GM12872 (cell line): ENCODE results near the gene EXT2.

Experiments used
- TF ChIP-seq, protein P1 (sequence below): IDR thresholded peaks from 3 replicates; pipeline ENCODE4 v1.5.1; 2011; ENCODE audit warnings: low read depth, mild to moderate bottlenecking, low read length, moderate library complexity; ENCODE audit not compliant: insufficient read depth

The EXT2 gene

DNA sequence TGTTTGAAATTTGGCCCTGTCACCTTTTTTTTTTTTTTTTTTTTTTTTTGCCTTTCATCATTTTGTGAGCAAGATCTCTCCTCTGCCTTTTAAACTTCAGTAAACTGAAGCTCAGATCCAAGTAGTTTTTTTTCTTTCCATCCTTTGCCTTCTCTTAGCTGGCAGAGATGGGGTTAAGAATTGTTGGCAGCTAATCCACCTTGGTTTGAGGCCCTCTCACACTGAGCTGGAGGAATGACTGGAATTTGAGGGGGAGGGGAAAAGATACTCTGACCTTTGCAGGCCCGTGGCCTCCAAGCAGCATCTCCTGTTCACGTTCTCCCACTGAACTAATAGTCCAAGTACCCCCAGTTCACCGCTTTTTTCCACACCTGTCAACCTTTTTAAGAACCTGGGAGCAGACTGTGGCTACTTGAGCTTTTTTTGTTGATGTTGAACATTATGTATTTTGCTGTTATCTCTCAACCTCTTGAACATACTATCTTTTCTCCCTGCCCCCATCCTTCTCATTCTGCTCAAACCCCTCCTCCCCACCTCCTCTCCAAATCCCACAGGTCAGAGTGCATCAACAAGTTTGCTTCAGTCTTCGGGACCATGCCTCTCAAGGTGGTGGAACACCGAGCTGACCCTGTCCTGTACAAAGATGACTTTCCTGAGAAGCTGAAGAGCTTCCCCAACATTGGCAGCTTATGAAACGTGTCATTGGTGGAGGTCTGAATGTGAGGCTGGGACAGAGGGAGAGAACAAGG lies 148.3 kb downstream of the EXT2 start:
- TF ChIP-seq, protein P1, sequence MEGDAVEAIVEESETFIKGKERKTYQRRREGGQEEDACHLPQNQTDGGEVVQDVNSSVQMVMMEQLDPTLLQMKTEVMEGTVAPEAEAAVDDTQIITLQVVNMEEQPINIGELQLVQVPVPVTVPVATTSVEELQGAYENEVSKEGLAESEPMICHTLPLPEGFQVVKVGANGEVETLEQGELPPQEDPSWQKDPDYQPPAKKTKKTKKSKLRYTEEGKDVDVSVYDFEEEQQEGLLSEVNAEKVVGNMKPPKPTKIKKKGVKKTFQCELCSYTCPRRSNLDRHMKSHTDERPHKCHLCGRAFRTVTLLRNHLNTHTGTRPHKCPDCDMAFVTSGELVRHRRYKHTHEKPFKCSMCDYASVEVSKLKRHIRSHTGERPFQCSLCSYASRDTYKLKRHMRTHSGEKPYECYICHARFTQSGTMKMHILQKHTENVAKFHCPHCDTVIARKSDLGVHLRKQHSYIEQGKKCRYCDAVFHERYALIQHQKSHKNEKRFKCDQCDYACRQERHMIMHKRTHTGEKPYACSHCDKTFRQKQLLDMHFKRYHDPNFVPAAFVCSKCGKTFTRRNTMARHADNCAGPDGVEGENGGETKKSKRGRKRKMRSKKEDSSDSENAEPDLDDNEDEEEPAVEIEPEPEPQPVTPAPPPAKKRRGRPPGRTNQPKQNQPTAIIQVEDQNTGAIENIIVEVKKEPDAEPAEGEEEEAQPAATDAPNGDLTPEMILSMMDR = no peak

DNA sequence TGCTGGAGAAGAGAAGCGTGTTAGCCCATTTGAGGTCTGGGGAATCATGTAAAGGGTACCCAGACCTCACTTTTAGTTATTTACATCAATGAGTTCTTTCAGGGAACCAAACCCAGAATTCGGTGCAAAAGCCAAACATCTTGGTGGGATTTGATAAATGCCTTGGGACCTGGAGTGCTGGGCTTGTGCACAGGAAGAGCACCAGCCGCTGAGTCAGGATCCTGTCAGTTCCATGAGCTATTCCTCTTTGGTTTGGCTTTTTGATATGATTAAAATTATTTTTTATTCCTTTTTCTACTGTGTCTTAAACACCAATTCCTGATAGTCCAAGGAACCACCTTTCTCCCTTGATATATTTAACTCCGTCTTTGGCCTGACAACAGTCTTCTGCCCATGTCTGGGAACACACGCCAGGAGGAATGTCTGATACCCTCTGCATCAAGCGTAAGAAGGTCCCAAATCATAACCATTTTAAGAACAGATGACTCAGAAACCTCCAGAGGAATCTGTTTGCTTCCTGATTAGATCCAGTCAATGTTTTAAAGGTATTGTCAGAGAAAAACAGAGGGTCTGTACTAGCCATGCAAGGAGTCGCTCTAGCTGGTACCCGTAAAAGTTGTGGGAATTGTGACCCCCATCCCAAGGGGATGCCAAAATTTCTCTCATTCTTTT lies 149.3 kb downstream of the EXT2 start:
- TF ChIP-seq, protein P1 = no peak

DNA sequence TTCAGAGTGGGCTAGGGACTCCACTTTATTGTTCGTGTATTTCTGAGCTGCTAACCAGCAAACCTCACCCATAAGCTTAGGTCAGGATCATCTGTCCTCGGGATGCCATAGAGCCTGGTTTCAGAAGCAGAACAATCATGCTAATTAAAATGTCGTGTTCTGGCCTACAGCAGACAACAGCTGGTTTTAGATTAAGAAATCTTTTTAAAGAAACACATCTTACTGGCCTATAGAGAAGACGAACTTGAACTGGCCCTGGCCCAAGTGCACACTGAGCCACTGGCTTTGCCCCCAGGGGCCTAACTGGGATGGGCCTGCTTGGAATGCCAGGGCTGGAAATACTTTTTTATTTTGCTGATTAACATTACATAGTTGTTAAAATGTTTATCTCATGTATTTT lies 151.2 kb downstream of the EXT2 start:
- TF ChIP-seq, protein P1 = no peak

DNA sequence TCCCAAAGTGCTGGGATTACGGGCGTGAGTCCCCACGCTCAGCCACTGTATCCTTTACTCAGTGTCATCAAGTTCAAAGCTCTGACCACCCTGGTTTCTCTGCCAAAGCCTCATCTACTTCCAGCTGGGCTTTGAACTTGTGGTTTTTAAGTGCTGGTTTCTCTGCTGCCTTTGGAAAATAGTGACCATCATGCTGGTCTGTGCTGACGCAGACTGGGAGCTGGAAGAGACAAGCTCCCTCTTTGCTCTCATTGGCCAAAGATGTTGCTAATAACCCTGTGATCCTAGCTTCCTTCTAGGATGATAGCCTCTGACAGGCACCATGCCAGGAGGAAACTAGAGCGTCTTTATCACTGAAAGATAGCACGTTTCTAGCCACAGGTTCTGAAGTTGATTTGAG lies 152.0 kb downstream of the EXT2 start:
- TF ChIP-seq, protein P1 = no peak

DNA sequence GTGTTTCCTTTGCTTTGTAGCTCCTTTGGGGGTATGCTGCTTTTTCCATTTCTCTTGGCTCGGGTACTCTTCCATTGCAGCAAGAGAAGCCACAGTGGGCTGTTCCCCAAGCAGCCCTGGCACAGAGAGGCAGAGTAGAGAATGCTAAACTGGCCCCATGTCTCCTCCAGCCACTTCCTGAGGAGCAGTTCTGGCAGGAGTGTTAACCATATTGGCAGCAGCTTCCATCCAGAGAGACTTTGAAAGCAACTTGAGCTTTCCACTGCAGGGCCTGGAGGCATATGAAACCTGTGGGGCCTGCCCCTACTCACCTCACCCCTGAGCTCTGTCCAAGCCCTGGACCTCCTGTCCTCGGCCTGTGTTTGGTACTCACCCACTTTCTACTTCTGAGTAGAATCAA lies 152.6 kb downstream of the EXT2 start:
- TF ChIP-seq, protein P1 = no peak

DNA sequence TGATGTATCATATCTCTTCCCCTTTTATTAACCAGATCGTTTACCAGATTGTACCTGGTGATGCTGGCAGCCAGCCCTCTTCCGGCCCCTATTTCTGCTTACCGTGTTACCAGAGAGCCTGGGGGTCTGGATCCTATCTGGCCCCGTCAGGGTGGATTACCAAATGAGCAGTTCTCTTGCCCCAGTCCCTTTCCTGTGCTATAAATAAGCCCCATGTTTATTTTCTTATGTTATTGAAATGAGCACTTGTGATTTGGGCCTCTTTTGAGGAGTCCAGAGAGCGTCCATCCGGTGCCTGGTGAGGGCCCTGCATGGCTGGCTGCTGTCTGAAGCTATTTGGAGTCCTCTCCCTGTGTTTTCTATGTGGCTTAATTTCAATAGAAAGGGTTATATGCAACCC lies 154.9 kb downstream of the EXT2 start:
- TF ChIP-seq, protein P1 = no peak

DNA sequence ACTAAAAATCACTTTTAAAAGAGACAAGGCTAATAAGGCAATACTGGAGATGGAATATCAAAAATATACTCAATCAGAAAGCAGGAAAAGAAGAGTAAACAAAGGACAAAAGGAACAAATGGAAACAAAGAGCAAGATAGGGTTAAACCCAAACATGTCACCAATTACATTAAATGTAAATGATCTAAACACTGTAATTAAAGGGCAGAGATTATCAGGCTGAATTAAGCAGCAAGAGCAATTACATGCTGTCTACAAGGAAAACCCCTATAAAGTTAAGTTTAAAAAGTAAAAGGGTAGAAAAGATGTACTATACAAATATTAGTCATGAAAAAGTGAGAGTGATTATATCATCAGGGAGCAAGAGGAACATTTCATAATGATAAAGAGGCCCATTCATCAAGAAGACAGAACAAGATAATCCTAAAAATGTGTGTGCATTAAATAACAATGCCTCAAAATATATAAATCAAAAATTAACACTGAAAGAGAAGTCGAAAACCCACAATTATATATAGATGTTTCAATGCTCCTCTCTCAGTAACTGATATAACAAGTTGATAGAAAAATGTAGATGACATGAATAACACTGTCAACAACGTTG lies 157.6 kb downstream of the EXT2 start:
- TF ChIP-seq, protein P1 = no peak
